ENCODE data around the gene IQCH.

- TF ChIP-seq FOXM1 (IDR thresholded peaks at IDR 0.05; ENCODE audit: low read depth) = no peak
- TF ChIP-seq, protein P1, sequence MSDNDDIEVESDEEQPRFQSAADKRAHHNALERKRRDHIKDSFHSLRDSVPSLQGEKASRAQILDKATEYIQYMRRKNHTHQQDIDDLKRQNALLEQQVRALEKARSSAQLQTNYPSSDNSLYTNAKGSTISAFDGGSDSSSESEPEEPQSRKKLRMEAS (IDR thresholded peaks at IDR 0.05; ENCODE audit: low read depth) = peak; percentile 33; the same call in 1 of the 2 replicates
- TF ChIP-seq CTCF (IDR thresholded peaks at IDR 0.05) = no peak
- no peak for TF ChIP-seq YY1 (IDR thresholded peaks at IDR 0.05; ENCODE audit: low read depth)
- TF ChIP-seq TCF12 (IDR thresholded peaks at IDR 0.05) = no peak
- TF ChIP-seq PBX3 (IDR thresholded peaks at IDR 0.05) = no peak
- TF ChIP-seq RXRA (IDR thresholded peaks at IDR 0.05; ENCODE audit: borderline replicate concordance, low read depth) = no peak
Measured at GRCh38 chr15:67413770-67414390, 159.3 kb downstream of the IQCH start.
